Measurements from ENCODE around the gene GMIP.

Gene GMIP

DNA sequence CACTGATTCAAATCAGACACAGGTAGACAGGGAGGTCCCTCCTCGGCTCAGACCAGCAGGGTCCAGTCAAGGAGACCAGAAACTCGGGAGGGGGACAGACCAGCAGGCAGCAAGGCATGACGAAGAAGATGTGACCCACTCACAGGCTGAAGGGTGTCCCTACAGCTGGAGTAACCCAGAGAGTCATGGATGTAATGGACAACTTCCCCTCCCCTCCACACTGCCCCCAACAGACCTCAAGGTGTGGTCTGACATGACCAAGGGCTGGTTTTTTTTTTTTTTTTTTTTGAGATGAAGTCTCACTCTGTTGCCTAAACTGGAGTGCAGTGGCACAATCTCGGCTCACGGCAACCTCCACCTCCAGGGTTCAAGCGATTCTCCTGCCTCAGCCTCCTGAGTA, 59.1 kb downstream of the GMIP start:
- no peak for TF ChIP-seq CTCF (IDR thresholded peaks at IDR 0.05; ENCODE audit: low read depth, low read length)
- in situ Hi-C loops (cut with HindIII; ENCODE audit: low sequenced_read_pairs) = no loop called here
- H3K4me3 ChIP-seq (ENCODE audit: low read depth, low read length) = no peak overlapping the region
- no peak for DNase-seq (ENCODE audit: low read depth, low spot score)

DNA sequence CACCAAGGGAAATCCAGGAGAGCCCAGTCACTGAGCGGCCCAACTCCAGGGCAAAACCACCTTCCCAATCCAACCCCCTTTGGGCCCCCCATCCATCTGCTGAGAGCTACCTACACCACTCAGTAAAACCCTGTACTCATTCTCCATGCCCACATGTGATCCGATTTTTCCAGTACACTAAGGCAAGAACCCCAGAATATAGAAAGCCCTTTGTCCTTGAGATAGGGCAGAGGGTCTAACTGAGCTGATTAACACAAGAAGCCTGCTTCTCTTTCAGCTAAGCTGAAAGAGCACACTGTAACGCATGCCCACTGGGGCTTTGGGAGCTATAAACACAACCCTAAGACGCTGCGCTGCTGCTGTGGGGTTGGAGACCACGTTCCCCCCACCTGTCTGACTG, 61.0 kb downstream of the GMIP start:
- no peak overlapping the region for H3K4me3 ChIP-seq (ENCODE audit: low read depth, low read length)
- in situ Hi-C loops (cut with HindIII; ENCODE audit: low sequenced_read_pairs) = no loop called here
- TF ChIP-seq CTCF (IDR thresholded peaks at IDR 0.05; ENCODE audit: low read depth, low read length) = no peak
- DNase-seq (ENCODE audit: low read depth, low spot score) = no peak

DNA sequence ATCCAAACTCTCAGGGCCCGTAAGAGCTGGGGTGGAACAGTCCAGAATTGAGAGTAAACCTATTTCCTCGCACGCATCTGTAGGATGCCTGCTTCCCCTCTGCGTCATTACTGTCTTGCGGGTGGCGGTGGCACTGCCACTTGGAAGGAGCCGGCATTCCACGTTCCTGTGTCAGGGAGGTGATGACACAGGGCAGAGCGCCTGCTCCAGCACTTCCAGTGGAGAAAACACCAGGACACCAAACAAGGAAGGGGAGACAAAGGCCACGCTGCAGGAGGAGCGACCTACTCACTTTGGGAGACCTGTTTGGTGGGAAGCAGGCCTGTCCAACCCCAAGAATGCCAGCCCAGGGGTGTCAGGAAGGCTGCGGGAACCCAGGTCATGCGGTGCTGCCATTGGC, 62.1 kb downstream of the GMIP start:
- TF ChIP-seq CTCF (IDR thresholded peaks at IDR 0.05; ENCODE audit: low read depth, low read length) = no peak
- no peak for DNase-seq (ENCODE audit: low read depth, low spot score)
- no peak overlapping the region for H3K4me3 ChIP-seq (ENCODE audit: low read depth, low read length)
- in situ Hi-C loops (cut with HindIII; ENCODE audit: low sequenced_read_pairs) = no loop called here

GRCh38 chr19:19580418-19580817, 63.0 kb downstream of the GMIP start:
- in situ Hi-C loops (cut with HindIII; ENCODE audit: low sequenced_read_pairs) = no loop called here
- H3K4me3 ChIP-seq (ENCODE audit: low read depth, low read length) = no peak overlapping the region
- DNase-seq (ENCODE audit: low read depth, low spot score) = no peak
- TF ChIP-seq CTCF (IDR thresholded peaks at IDR 0.05; ENCODE audit: low read depth, low read length) = no peak

GRCh38 chr19:19579533-19580361, 63.7 kb downstream of the GMIP start:
- no peak overlapping the region for H3K4me3 ChIP-seq (ENCODE audit: low read depth, low read length)
- TF ChIP-seq CTCF (IDR thresholded peaks at IDR 0.05; ENCODE audit: low read depth, low read length) = no peak
- in situ Hi-C loops (cut with HindIII; ENCODE audit: low sequenced_read_pairs) = no loop called here
- no peak for DNase-seq (ENCODE audit: low read depth, low spot score)
